ENCODE measurements around the gene C2CD4B.

GRCh38 chr15:62133141-62133540 lies 31.9 kb downstream of the C2CD4B start:
- no peak for TF ChIP-seq CTCF (conservative IDR thresholded peaks at IDR 0.05 in 1 of 2, IDR thresholded peaks at IDR 0.05 in 1 of 2; ENCODE audit: extremely low read depth in 1 of 2, insufficient read depth in 1 of 2, low read depth in 1 of 2, low read length in 2 of 2)
- no peak for TF ChIP-seq EZH2 (IDR thresholded peaks at IDR 0.05; ENCODE audit: borderline replicate concordance, low read length)
